Suppressor macrophage (primary cell): ENCODE measurements around the gene LGALS7.
"Not testable (repeated sequence)": the region's sequence is repeated elsewhere in the genome, so short reads cannot be mapped to it uniquely, and the experiment has no call there.

ENCODE experiments used
- DNase-seq, 4 experiments: peaks; one replicate each; pipeline ENCODE4 v3.0.0-alpha.2; 2020 to 2022
- total RNA-seq, 17 experiments: gene quantifications; one replicate each; lab custom pipeline; 2026; ENCODE audit warnings: mixed read lengths in 6 of 17, inconsistent platforms in 3 of 17; lab: John Stamatoyannopoulos, UW

LGALS7 gene
- total RNA-seq = 0 reads per million in 17 experiments

DNA sequence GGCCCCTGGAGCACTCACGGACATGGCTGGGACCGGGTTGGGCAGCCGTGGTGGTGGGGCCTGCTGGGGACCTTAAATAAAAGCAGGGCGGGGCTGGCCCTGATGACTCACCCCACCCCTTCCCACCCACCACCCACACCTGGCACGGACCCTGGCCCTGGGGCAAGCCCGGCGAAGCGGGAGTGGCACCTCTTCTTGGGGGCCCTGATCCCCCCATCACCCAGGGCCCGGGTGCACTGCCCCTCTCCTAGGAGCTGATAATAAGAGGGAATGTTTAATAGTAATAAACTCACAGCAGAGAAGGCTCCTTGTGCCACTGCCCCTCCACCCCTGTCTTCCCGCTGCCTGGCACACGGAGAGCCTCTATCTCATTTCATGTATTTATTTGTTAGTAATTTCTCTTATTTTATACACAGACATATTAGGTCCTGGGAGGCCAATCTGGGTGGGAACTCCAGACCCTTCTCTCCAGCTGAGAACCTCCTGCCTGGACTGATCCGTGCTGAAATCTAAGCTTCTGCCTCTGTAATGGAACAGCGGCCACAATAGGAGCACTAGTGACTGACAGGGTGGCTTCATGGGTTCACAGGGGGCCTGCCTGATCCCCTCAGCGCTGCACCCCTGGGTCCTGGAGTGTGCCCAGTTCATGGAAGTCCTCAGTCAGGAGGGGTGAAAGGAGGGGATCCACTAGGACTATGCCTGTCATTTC lies at the start of gene LGALS7:
LGALS7 (minus strand) TSS at position 49 of the 709 bp plus-strand sequence; CDS start at position 24, 25 bp downstream.
- DNase-seq = no peak

DNA sequence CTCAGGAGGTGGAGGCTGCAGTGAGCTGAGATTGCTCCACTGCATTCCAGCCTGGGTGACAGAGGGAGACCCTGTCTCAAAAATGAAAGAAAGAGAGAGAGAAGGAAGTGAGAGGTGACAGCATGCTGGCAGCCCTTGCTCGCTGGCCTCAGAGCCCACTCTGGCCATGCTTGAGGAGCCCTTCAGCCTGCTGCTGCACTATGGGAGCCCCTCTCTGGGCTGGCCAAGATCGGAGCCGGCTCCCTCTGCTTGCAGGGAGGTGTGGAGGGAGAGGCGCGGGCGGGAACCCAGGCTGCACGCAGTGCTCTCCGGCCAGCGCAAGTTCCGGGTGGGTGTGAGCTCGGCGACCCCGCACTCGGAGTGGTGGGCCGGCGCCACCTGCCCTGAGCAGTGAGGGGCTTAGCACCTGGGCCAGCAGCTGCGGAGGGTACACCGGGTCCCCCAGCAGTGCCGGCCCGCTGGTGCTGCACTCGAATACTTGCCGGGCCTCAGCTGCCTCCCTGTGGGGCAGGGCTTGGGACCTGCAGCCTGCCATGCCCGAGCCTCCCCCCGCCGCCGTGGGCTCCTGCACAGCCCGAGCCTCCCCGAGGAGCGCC lies 48.0 kb upstream of the LGALS7 start:
- DNase-seq = not testable (repeated sequence)

DNA sequence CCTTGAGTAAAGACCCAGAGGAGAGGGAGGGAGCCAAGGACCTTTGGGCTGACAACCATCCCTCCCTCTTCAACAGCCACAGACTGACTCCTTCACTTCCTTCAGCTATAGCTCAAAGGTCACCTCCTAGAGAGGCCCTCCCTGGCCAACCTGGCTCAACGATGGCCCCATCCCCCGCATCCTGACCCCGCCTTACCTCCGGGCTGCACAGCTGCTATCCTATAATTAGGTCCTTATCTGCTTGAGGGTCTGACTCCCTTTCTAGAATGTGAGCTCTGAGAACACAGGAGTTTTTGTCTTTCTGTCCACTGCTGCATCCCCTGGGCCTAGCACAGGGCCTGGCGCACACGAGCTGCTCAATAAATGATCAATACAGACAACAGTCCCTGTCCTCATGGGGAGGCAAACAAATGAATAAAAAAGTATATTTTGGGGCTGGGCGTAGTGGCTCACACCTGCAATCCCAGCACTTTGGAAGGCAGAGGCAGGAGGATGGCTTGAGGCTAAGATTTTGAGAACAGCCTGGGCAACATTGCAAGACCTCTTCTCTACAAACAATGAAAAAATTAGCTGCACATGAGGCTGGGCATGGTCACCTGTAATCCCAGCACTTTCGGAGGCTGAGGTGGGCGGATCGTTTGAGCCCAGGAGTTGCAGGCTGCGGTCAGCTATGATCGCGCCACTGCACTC lies 46.1 kb upstream of the LGALS7 start:
- DNase-seq = no peak

DNA sequence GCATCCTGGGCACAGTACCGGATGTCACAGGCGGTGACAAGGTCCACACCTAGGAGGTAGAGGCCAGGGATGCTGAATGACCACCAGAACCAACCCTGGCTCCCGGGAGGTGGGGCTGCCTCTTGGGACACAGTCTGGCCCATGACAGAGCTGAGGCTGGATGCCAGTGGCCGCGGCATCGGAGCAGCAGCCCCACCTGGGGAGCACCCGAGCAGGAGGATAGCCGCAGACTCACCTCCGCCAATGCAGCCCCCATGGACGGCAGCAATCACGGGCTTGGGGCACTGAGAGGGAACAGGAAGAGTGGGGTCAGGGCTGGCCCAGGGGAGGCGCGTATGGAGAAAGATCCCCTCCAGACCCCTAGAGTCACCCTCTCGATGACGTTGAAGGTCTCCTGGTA lies 43.8 kb upstream of the LGALS7 start:
- DNase-seq = no peak

DNA sequence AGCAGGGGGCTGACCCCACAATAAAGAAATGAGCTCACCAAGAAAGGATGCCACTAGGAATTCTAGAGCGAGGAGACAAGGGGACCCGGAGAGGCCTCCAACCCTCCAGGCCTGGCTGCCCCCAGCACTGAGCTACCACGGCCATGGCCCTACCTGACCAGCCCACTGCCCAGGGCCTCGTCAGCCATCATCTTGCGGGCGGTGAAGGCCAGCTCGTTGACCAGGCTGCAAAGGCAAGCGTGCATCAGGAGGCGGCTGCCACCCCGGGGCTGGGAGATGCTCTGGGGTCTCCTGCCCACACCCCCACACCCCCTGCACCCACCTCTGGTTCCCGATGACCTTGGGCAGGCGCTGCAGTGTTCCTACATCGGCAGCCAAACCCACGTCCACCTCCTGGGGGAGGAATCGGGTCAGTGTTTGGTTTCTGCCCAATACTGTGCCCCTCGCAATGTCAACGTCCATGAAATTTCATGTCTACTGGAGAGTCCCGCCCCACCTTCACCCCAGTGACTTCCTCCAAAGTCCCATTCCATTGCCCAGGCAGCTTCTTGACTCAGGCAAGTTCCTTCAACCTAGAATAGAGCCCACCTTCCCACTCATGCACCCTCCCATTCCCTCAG lies 42.9 kb upstream of the LGALS7 start:
- DNase-seq = no peak

DNA sequence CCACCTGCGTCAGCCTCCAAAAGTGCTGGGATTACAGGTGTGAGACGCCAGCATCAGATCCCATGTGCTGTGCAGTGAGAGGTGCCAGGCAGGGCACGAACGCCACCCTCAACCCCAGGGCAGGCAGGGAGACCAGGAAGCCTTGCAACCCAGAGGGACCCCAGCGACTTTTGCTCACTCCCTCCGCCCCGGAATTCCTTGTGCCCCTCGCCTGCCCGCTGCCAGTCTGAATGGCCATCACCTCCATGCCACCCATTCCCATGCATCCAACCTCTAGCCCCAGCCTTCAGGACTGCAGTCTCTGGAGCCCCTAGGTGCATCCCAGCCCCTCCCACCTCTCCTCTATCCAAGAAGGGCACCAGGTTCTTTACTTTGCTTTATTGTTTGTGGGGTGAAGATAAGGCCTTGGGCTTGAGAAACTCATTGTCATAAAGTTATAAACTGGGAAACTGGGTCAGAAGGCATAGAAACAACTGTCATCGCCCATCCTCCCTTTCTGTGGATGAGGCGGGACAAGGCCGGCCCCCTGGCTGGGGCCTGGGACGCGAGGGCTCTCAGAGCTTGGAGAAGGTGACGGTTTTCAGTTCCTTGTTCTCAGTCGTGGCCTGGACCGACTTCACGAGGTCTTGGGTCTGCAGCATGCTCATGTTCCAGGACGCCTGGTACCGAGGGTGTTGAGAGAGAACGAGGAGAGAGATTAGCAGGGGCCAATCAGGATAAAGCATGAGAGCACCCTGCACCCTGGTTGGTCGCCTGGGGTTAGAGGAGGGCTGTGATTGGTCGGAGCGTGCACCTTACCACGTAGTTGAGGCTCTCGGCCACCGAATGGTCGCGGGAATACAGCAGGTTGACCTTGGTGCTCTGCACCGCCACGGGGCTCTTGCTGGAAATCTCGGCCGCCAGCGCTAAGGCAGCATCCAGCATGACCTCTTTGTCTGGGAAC lies 42.0 kb upstream of the LGALS7 start:
- no peak for DNase-seq

DNA sequence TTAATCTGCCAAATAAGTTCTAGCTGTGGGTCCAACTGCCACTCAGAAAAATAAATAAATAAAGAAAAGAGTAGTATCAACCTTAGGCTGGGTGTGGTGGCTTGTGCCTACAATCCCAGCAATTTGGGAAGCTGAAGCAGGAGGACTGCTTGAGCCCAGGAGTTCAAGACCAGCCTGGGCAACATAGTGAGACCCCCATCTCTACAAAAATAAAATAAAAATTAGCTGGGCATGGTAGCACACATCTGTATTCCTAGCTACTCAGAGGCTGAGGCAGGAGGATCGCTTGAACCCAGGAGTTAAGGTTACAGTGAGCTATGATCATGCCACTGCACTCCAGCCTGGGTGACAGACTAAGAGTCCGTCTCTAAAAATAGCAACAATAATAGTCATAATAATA lies 40.6 kb upstream of the LGALS7 start:
- not testable (repeated sequence) for DNase-seq

DNA sequence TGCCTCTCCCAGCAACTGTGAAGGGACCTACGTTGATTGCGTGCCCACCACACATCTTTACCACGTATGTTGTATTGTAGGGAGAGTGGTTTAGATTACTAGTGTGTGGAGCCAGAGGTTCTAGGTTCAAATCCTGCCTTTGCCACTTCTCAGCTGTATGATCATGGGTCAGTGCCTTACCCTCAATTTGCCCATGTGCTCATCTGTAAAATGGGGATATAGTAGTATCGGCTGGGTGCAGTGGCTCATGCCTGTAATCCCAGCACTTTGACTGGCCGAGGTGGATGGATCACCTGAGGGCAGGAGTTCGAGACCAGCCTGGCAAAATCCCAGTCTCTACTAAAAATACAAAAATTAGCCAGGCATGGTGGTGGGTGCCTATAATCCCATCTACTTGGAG lies 40.0 kb upstream of the LGALS7 start:
- no peak for DNase-seq

DNA sequence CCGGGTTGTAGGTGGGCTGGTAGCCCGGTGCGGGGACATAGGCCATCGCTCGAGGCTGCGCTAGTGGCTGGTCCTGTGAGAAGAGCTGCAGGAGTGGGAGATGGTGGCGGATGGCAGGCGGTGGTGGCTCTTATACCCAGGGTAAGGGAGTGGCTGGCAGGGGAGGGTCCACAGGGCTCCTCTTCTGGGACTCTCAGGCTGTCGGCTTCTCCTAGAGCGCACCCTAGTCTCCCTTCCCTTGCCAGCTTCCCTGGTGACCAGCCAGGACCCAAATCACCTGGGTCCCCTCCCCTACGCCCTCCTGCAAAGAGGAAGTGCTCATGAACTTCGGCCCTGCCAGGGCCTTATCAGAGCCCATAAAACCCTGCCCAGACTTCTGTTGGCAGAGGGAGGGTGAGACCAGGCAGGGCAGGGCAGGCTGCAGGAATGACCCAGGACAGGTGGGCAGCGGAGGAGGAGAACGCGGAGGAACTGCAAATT lies 39.6 kb upstream of the LGALS7 start, which contains the start of gene LGALS4:
LGALS4 (minus strand) TSS at position 105 of the 480 bp plus-strand sequence; CDS start at position 46, 59 bp downstream.
- DNase-seq = no peak

DNA sequence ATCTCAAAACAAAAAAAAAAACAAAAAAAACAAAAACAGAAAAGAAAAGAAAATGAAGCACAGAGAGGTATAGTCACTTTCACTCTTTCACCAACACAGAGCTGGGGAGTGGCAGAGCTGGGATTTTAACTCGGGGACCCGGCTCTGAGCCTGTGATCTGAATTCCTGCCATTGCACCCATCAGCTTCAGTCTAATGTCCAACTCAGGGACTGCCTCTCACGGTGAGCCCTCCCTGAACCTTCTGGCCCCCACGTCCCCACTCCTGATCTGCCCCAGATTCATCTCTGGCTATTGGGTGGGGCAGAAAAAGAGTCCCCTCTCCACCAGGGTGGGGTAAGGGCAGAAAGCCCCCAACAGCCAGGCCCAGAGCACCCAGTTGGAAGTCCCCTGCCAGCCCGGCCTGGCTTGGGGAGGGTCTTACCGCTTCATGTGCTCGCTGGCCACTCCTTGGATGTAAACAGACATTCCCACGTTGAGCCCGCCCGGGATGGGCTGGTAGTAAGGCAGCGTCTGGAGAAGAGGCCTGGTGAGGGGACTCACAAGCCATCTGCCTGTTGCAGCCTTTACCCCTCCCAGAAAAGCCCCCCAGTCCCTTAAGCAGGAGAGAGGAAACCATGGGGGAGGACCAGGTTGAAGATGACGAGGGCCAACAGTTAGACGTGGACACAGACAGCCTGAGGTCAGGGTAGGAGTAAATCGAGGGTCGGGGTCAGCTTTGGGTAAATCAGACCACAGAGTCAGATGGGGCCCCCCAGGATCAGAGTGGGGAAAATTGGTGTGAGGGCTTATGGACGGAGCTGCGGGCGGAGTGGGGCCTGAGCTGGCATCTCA lies 38.9 kb upstream of the LGALS7 start:
- no peak for DNase-seq

DNA sequence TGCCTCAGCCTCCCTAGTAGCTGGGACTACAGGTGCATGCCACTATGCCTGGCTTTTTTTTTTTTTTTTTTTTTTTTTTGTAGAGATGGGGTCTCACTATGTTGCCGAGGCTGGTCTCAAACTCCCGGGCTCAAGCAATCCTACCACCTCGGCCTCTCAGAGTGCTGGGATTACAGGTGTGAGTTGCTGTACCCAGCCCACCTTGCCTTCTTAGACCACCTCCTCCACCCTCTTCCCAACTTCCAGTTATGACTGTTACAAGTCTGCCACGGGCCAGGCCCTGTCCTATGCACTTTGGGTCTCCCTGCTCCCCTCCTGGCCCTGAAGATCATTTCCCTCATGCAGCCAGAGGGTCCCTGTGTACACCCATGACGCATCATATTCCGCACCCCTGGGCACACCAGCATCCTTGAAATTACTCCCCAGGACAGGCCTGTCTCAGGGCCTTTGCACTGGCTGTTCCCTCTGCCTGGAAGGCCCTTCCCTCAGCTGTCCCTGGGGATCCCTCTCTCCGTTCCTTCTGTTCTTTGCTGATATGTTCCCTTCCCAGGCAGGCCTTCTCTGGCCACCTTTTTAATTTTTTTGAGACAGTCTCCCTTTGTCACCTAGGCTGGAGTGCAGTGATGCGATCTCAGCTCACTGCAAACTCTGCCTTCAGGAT lies 36.4 kb upstream of the LGALS7 start:
- DNase-seq = no peak

DNA sequence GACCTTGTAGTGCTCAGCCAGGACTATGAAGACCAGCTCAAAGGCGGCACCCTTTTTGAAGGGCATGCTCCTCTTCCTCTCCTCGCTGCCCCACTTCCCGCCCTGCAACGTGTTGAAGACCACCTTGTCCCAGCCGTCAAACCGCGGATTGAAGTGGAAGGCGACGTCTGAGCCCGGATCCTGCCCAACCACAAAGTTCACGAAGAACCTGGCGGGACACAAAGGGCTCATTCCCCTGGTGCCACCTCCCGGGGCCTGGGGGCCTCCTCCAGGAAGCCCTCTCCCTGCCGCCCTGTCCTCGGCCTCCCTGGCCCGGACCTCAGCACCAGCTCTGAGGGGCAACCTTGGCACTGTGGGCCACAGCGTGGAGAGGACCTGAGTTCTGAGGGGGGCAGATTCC lies 35.4 kb upstream of the LGALS7 start:
- no peak for DNase-seq

DNA sequence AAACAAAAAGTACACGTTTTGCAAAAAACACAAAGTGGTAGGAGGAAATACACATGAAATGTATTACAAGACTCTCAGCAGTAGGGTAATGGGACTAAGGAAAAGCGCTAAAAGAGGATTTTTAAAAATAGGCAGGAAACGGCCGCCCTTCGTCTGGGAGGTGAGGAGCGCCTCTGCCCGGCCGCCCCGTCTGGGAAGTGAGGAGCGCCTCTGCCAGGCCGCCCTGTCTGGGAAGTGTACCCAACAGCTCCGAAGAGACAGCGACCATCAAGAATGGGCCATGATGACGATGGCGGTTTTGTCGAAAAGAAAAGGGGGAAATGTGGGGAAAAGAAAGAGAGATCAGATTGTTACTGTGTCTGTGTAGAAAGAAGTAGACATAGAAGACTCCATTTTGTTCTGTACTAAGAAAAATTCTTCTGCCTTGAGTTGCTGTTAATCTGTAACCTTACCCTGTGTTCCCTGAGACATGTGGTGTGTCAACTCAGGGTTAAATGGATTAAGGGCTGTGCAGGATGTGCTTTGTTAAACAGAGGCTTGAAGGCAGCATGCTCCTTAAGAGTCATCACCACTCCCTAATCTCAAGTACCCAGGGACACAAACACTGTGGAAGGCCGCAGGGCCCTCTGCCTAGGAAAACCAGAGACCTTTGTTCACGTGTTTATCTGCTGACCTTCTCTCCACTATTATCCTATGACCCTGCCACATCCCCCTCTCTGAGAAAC lies 34.2 kb upstream of the LGALS7 start:
- not testable (repeated sequence) for DNase-seq

DNA sequence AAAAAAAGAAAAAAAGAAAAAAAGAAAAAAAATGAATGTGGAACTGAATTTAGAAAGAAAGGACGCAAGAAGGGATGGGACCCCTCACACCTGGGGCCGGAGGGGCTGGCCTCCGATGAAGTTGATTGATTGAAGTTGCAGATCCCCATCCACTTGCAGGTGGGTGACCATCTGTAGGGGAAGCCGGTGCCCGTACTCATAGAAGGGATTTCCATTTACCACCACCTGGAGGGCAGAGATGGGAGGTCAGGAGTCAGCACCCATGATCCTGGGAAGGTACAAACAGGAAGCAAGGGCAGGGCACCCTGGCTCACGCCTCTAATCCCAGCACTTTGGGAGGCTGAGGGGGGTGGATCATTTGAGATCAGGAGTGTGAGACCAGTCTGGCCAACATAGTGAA lies 33.1 kb upstream of the LGALS7 start:
- no peak for DNase-seq

DNA sequence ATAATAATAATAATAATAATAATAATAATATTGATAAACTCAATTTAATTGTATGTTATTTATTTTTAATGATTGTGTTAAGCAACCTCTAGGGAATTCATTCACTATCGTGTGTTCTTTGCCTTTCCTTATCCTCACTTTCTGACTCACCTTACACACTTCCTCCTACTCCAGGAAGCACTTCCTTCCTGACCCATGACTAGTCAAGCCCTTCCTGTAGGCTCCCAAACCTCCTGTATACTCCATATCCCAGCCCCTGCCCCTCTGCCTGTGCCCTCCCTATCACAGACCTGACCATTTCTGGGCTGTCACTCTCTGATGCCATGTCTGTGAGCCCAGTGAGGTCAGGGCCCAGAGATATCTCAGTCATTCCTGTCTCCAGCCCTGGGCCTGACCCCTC lies 31.9 kb upstream of the LGALS7 start:
- DNase-seq = no peak

DNA sequence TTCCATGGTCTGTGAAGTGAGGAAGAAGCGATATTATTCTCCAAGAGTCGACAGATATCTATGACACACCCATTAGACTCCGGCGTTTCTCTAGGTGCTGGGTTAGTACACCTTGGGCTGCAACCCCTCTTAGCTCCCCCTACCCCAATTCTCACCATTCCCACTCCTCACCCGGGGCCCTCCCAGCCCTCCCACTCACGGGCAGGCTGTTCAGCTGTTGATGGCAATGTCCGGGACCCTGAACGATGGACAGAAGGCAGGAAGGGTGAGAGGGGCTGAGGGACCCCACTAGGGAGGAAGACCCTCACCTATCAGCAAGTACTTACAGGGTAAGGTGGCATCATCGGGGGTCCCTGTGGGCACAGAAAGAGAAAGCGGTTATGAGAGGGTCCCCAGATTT lies 30.2 kb upstream of the LGALS7 start:
- DNase-seq = no peak

DNA sequence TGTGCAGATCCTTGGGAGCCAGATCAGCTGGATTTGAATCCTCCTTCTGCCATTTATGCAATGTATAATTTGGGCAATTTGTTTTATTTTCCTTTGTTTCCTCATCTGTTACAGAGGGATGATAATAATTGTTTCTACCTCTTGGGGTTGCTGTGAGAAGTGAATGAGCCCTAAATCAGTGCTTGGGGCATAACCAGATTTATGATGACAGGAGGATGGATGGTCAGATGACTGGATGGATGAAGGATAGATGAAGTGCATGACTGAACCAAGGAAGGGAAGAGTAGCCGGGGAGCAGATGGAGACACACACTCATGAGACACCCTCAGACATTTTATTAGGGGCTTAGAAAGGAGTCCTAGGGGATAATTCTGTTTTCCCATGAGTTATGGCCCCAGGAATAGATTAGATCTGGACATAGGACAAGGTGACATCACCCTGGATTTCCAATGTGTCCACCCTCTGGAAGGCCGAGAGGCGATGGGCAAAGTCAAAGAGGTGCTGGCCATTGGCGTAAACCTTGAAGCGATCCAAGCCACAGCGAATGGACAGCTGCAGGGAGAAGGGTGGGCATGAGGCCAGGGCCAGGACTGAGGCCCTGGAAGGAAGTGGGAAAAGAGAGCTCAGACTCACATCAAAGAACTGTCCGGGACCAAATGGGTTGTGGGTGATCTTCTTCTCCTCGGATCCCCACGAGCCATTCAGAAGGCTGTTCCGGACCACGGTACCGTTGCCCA lies 28.2 kb upstream of the LGALS7 start:
- DNase-seq = no peak

DNA sequence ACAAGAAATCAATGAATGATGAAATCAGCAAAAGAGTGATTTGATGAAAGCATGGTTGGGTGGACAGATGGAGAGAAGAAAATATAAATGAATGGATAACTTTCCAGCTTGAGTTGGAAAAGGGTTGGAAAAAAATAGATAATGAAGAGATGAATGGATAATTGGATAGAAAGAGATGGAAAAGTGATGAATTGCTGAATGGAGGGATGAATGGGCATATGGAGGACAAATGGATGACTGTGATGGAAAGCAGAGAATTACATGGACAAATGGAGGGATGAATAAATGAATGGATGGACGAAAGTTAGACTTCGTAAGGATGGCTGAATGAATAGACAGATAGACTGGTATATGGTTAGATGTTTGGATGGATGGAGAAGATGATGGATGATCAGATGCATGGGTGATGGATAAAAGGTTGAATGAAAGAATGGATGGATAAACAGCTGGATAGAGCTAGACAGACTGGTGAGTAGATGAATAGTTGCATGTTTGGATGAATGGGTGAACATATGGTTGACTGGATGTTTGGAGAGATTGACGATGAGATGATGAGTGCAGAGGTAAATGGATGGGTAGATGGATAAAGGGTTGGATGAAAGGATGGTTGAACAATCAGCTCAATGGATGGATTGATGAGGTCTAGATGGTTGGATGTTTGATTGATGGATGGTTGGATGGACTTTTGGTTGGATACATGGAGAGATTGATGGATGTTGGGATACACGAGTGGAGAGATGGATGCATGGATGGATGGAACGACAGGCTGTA lies 27.4 kb upstream of the LGALS7 start:
- no peak for DNase-seq
